Measurements from ENCODE around the gene PICK1. TPM values are rescaled to one million over a fixed set of nuclear protein-coding genes. Genes with fewer than 3 reads are reported as not detected.
A peak's percentile ranks its signal among the peaks of the same experiment; 100 is the strongest.

Gene PICK1
- total and polyA plus RNA-seq, 2 of the 13 experiments (the other 11 are each of a cell fraction or from before 2014, with no cell fraction given), result 19.3 to 25.3 TPM

DNA sequence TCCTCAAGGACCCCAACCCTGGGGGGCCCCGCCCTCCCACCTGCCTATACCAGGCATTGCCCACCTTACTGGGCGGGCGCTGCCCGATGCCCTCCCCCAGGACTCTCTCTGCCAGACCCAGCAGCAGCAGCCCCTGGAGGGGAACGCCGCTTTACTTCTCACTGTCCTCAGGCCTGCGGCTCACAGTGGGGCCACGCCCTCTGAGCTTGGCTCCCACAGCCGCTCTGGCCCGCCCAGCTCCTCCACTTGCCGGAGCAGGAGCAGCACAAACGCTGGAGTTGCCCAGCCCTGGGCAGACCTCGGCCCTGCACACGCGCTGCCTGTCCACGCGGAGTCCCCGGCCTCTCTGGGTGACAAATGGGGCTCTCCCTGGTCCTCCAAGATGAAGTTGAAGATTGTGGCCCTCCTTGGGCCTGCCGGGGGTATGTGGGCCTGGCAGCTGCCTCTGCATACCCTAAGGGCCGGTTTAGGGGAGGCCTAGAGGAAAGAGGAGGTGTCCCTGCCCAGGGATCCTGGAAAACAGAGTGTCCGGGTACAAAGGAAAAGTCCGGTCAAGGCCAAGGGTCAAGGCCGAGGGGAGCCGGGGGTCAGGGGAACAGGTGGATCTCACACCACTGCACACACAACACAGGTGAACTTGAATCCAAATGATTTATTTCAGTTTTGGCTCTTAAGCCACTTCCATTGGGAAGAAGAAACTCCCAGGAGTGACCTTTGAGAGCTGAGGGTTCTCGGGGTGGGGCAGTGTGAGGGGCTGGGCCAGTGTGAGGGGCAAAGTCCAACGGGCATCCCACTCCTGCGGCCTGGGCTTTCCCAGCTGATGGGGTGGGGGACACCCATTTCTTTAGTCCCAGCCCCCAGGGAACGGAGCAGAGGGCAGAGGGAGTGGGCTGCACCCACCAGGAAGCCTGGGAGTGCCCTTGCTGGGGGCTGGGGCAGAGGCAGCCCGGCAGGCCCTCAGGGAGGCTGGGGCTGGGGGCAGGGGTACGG is 54.0 kb downstream of the PICK1 start (continued):
- TF ChIP-seq ZMYM2 (CRISPR knock-in tag; IDR thresholded peaks at IDR 0.05), result no peak
- TF ChIP-seq GATAD2A (CRISPR knock-in tag; IDR thresholded peaks at IDR 0.05), result no peak; the same call in 1 of the 2 replicates
- TF ChIP-seq, protein P1, sequence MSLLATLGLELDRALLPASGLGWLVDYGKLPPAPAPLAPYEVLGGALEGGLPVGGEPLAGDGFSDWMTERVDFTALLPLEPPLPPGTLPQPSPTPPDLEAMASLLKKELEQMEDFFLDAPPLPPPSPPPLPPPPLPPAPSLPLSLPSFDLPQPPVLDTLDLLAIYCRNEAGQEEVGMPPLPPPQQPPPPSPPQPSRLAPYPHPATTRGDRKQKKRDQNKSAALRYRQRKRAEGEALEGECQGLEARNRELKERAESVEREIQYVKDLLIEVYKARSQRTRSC (CRISPR knock-in tag; IDR thresholded peaks at IDR 0.05; ENCODE audit: low read depth), result no peak
- TF ChIP-seq ZNF260 (CRISPR knock-in tag; IDR thresholded peaks at IDR 0.05; ENCODE audit: borderline replicate concordance, low read depth), result no peak
- TF ChIP-seq ZNF761 (CRISPR knock-in tag; conservative IDR thresholded peaks at IDR 0.05), result no peak
- TF ChIP-seq, protein P2, sequence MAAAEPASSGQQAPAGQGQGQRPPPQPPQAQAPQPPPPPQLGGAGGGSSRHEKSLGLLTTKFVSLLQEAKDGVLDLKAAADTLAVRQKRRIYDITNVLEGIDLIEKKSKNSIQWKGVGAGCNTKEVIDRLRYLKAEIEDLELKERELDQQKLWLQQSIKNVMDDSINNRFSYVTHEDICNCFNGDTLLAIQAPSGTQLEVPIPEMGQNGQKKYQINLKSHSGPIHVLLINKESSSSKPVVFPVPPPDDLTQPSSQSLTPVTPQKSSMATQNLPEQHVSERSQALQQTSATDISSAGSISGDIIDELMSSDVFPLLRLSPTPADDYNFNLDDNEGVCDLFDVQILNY (CRISPR knock-in tag; conservative IDR thresholded peaks at IDR 0.05), result no peak
- 0 out of 2 replicates have a peak, but pooled peaks have one; percentile 16 for TF ChIP-seq KDM5B (CRISPR knock-in tag; IDR thresholded peaks at IDR 0.05; ENCODE audit: borderline replicate concordance)
- TF ChIP-seq ZNF430 (CRISPR knock-in tag; IDR thresholded peaks at IDR 0.05), result peak; percentile 7; the same call in 1 of the 2 replicates
- no peak for TF ChIP-seq GTF2F1 (IDR thresholded peaks at IDR 0.05; ENCODE audit: low read length)
- TF ChIP-seq, protein P3, sequence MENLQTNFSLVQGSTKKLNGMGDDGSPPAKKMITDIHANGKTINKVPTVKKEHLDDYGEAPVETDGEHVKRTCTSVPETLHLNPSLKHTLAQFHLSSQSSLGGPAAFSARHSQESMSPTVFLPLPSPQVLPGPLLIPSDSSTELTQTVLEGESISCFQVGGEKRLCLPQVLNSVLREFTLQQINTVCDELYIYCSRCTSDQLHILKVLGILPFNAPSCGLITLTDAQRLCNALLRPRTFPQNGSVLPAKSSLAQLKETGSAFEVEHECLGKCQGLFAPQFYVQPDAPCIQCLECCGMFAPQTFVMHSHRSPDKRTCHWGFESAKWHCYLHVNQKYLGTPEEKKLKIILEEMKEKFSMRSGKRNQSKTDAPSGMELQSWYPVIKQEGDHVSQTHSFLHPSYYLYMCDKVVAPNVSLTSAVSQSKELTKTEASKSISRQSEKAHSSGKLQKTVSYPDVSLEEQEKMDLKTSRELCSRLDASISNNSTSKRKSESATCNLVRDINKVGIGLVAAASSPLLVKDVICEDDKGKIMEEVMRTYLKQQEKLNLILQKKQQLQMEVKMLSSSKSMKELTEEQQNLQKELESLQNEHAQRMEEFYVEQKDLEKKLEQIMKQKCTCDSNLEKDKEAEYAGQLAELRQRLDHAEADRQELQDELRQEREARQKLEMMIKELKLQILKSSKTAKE (CRISPR knock-in tag; IDR thresholded peaks at IDR 0.05; ENCODE audit: borderline replicate concordance), result 0 out of 2 replicates have a peak, but pooled peaks have one; percentile 7
- TF ChIP-seq NR2F6 (IDR thresholded peaks at IDR 0.05), result peak; percentile 76
- TF ChIP-seq NR2F6 (CRISPR knock-in tag; IDR thresholded peaks at IDR 0.05), result peak; percentile 64; the same call in 1 of the 2 replicates
- no peak for TF ChIP-seq FLYWCH1 (CRISPR knock-in tag; IDR thresholded peaks at IDR 0.05)
- TF ChIP-seq, protein P4, sequence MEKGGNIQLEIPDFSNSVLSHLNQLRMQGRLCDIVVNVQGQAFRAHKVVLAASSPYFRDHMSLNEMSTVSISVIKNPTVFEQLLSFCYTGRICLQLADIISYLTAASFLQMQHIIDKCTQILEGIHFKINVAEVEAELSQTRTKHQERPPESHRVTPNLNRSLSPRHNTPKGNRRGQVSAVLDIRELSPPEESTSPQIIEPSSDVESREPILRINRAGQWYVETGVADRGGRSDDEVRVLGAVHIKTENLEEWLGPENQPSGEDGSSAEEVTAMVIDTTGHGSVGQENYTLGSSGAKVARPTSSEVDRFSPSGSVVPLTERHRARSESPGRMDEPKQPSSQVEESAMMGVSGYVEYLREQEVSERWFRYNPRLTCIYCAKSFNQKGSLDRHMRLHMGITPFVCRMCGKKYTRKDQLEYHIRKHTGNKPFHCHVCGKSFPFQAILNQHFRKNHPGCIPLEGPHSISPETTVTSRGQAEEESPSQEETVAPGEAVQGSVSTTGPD (CRISPR knock-in tag; IDR thresholded peaks at IDR 0.05), result peak; percentile 89; the same call in 1 of the 2 replicates
- TF ChIP-seq, protein P5, sequence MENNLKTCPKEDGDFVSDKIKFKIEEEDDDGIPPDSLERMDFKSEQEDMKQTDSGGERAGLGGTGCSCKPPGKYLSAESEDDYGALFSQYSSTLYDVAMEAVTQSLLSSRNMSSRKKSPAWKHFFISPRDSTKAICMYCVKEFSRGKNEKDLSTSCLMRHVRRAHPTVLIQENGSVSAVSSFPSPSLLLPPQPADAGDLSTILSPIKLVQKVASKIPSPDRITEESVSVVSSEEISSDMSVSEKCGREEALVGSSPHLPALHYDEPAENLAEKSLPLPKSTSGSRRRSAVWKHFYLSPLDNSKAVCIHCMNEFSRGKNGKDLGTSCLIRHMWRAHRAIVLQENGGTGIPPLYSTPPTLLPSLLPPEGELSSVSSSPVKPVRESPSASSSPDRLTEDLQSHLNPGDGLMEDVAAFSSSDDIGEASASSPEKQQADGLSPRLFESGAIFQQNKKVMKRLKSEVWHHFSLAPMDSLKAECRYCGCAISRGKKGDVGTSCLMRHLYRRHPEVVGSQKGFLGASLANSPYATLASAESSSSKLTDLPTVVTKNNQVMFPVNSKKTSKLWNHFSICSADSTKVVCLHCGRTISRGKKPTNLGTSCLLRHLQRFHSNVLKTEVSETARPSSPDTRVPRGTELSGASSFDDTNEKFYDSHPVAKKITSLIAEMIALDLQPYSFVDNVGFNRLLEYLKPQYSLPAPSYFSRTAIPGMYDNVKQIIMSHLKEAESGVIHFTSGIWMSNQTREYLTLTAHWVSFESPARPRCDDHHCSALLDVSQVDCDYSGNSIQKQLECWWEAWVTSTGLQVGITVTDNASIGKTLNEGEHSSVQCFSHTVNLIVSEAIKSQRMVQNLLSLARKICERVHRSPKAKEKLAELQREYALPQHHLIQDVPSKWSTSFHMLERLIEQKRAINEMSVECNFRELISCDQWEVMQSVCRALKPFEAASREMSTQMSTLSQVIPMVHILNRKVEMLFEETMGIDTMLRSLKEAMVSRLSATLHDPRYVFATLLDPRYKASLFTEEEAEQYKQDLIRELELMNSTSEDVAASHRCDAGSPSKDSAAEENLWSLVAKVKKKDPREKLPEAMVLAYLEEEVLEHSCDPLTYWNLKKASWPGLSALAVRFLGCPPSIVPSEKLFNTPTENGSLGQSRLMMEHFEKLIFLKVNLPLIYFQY (CRISPR knock-in tag; IDR thresholded peaks at IDR 0.05; ENCODE audit: borderline replicate concordance), result no peak
- TF ChIP-seq MEF2D (CRISPR knock-in tag; IDR thresholded peaks at IDR 0.05), result 0 out of 2 replicates have a peak, but pooled peaks have one; percentile 1
- no peak for TF ChIP-seq ZBTB7A (CRISPR knock-in tag; IDR thresholded peaks at IDR 0.05)
- no peak for TF ChIP-seq FOXM1 (CRISPR knock-in tag; IDR thresholded peaks at IDR 0.05)
- TF ChIP-seq ZNF570 (CRISPR knock-in tag; IDR thresholded peaks at IDR 0.05; ENCODE audit: borderline replicate concordance), result no peak
- TF ChIP-seq NBN (conservative IDR thresholded peaks at IDR 0.05), result no peak
- TF ChIP-seq TSC22D2 (CRISPR knock-in tag; IDR thresholded peaks at IDR 0.05; ENCODE audit: borderline replicate concordance), result no peak

Data from HepG2 (cell line).